NT2/D1 (cell line): Measurements from ENCODE around the gene TREH.
"Not testable (repeated sequence)": the region's sequence is repeated elsewhere in the genome, so short reads cannot be mapped to it uniquely, and the experiment has no call there.

Experiments used
- DNase-seq: peaks from one replicate; pipeline ENCODE4 v3.0.0-alpha.2; 2011; ENCODE audit warnings: low read depth, low spot score
- H3K27me3 ChIP-seq: 2 replicates; pipeline ENCODE4 v1.6.0; 2011; ENCODE audit warnings: mild to moderate bottlenecking; ENCODE audit not compliant: insufficient read length, insufficient read depth
- H3K36me3 ChIP-seq: 2 replicates; pipeline ENCODE4 v1.6.1; 2011; ENCODE audit warnings: mild to moderate bottlenecking, low read length, mixed read lengths; ENCODE audit not compliant: insufficient read depth, insufficient read length
- H3K4me1 ChIP-seq: 2 replicates; pipeline ENCODE4 v1.5.1; 2011; ENCODE audit not compliant: insufficient read depth, insufficient read length
- H3K4me3 ChIP-seq: 2 replicates; pipeline ENCODE4 v1.5.1; 2011; ENCODE audit warnings: low read depth; ENCODE audit not compliant: insufficient read length
- H3K9ac ChIP-seq: 2 replicates; pipeline ENCODE4 v1.6.0; 2011; ENCODE audit warnings: low read depth; ENCODE audit not compliant: insufficient read length
- H3K9me3 ChIP-seq: 2 replicates; pipeline ENCODE4 v1.5.1; 2011; ENCODE audit warnings: mild to moderate bottlenecking, low read length; ENCODE audit not compliant: insufficient read depth
- SUZ12 ChIP-seq: IDR thresholded peaks from 2 replicates; pipeline ENCODE4 v1.6.1; 2011; ENCODE audit not compliant: insufficient read length, insufficient read depth; ENCODE audit errors: extremely low read depth
- YY1 ChIP-seq: IDR thresholded peaks from 2 replicates; pipeline ENCODE4 v1.6.1; 2011; ENCODE audit not compliant: insufficient read length, insufficient read depth
- ZNF274 ChIP-seq: IDR thresholded peaks from 2 replicates; pipeline ENCODE4 v1.6.1; 2011; ENCODE audit warnings: mild to moderate bottlenecking, low read depth, low read length

TREH gene

GRCh38 chr11:118684187-118684586, 4.7 kb upstream of the TREH start:
- Histone ChIP-seq H3K9ac (no peak overlapping the region), H3K4me3 (no peak overlapping the region), H3K4me1 (no peaks in the 10 kb centered on the region), H3K36me3 (no peaks in the 10 kb centered on the region), H3K27me3 (no peaks in the 10 kb centered on the region), H3K9me3 (no peaks in the 10 kb centered on the region; the same call in 1 of the 2 replicates)
- DNase-seq: no peak
- TF ChIP-seq YY1: no peak
- TF ChIP-seq SUZ12: no peak
- no peak for TF ChIP-seq ZNF274

- H3K4me3 ChIP-seq, H3K4me1 ChIP-seq, H3K9me3 ChIP-seq, H3K36me3 ChIP-seq, DNase-seq, H3K27me3 ChIP-seq, H3K9ac ChIP-seq: not testable (repeated sequence)
These were observed 3.5 kb upstream of the TREH start for GRCh38 chr11:118682939-118683338.

- no peak overlapping the region for H3K9ac ChIP-seq
- no peaks in the 10 kb centered on the region for H3K9me3 ChIP-seq
- H3K4me3 ChIP-seq: no peak overlapping the region
- no peaks in the 10 kb centered on the region for H3K27me3 ChIP-seq
- H3K4me1 ChIP-seq: no peaks in the 10 kb centered on the region
- no peak for TF ChIP-seq YY1
- TF ChIP-seq ZNF274: no peak
- TF ChIP-seq SUZ12: no peak
- H3K36me3 ChIP-seq: no peaks in the 10 kb centered on the region
- no peak for DNase-seq
These were observed 2.9 kb upstream of the TREH start for GRCh38 chr11:118682372-118682771.

DNA sequence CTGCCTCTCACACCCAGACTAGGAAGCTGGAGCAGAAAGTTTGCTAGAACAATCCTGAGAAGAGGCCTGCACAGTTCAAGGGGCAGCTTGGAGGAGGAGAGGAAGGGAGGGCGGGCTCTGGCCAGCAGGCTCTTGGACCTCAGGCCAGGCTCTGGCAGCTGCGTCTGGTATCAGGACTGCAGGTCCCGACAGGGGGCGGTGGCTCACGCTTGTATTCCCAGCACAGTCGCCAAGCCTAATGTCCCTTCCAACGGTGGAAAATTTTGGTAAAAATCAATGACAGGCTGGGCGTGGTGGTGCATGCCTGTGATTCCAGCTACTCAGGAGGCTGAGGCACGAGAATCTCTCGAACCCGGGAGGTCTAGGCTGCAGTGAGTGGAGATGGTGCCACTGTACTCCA, 542 bp downstream of the TREH start:
- H3K4me1 ChIP-seq, H3K36me3 ChIP-seq, DNase-seq, H3K4me3 ChIP-seq, H3K9ac ChIP-seq, H3K27me3 ChIP-seq: not testable (repeated sequence)
- peaks cover 22% of the 10 kb centered on the region; the same call in 1 of the 2 replicates for H3K9me3 ChIP-seq

- Histone ChIP-seq H3K9ac (no peak overlapping the region), H3K27me3 (no peaks in the 10 kb centered on the region), H3K4me3 (no peak overlapping the region), H3K4me1 (no peaks in the 10 kb centered on the region), H3K36me3 (no peaks in the 10 kb centered on the region), H3K9me3 (peaks cover 22% of the 10 kb centered on the region; the same call in 1 of the 2 replicates)
- DNase-seq: no peak
- no peak for TF ChIP-seq SUZ12
- TF ChIP-seq YY1: no peak
- TF ChIP-seq ZNF274: no peak
These were observed 1.5 kb downstream of the TREH start for GRCh38 chr11:118677977-118678376.

DNA sequence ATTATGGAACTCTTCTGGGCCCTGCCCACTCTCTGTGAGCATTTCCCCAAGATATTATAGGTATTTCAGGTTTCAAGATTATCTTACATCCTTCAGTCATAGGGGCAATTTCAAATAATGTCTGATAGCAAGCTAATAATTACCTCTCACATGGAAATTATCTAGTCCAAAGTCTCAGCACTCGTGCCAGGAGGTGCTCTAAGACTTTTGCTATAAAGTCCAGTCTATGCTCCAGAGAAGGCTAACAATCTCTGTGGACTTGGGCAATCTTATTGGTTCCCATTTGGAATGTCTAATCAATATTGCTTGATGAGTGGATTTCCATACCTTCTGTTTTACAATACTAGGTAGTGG, 5.4 kb downstream of the TREH start:
- H3K27me3 ChIP-seq: no peaks in the 10 kb centered on the region
- H3K36me3 ChIP-seq: no peaks in the 10 kb centered on the region

GRCh38 chr11:118673361-118674081, 5.9 kb downstream of the TREH start:
- DNase-seq: no peak
- Histone ChIP-seq H3K4me1 (no peaks in the 10 kb centered on the region), H3K36me3 (no peaks in the 10 kb centered on the region), H3K9ac (no peak overlapping the region), H3K4me3 (no peak overlapping the region), H3K27me3 (no peaks in the 10 kb centered on the region), H3K9me3 (peaks cover 22% of the 10 kb centered on the region; the same call in 1 of the 2 replicates)
- TF ChIP-seq SUZ12: no peak
- no peak for TF ChIP-seq ZNF274
- TF ChIP-seq YY1: no peak

More for the DNA sequence above, 5.4 kb downstream of the TREH start:
- Histone ChIP-seq H3K4me1 (no peaks in the 10 kb centered on the region), H3K9me3 (peaks cover 22% of the 10 kb centered on the region; the same call in 1 of the 2 replicates), H3K4me3 (no peak overlapping the region), H3K9ac (no peak overlapping the region)
- no peak for DNase-seq
- no peak for TF ChIP-seq ZNF274
- no peak for TF ChIP-seq SUZ12
- TF ChIP-seq YY1: no peak

GRCh38 chr11:118672846-118673245, 6.6 kb downstream of the TREH start:
- Histone ChIP-seq H3K9me3 (peaks cover 22% of the 10 kb centered on the region; the same call in 1 of the 2 replicates), H3K36me3 (no peaks in the 10 kb centered on the region), H3K4me3 (no peak overlapping the region), H3K4me1 (no peaks in the 10 kb centered on the region), H3K9ac (no peak overlapping the region), H3K27me3 (no peaks in the 10 kb centered on the region)
- DNase-seq: no peak
- TF ChIP-seq YY1 (no peak), SUZ12 (no peak), ZNF274 (no peak)
